LHCN-M2 (cell line): ENCODE results near the gene FXYD6. TPM values are rescaled to one million over a fixed set of nuclear protein-coding genes. Genes with fewer than 3 reads are reported as not detected.
"Not testable (repeated sequence)": the region's sequence is repeated elsewhere in the genome, so short reads cannot be mapped to it uniquely, and the experiment has no call there.

Experiments
- DNase-seq: peaks from one replicate; pipeline ENCODE4 v3.0.0-alpha.2; 2012; ENCODE audit warnings: low read depth
- polyA plus RNA-seq: library from polyadenylated mRNA; unstranded; fragments of >200 nt; gene quantifications from one replicate; pipeline ENCODE4 v1.2.1, GENCODE V29; 2012; ENCODE audit warnings: missing spikeins
- total RNA-seq: library from RNA; depleted of rRNA; stranded (reverse); fragments of >200 nt; gene quantifications from 2 replicates; pipeline ENCODE4 v1.2.3, GENCODE V29; 2014; rRNA removed

FXYD6 gene
- total RNA-seq = 0.19 and 0.34 TPM in 2 replicates
- polyA plus RNA-seq = 3.4 TPM

DNA sequence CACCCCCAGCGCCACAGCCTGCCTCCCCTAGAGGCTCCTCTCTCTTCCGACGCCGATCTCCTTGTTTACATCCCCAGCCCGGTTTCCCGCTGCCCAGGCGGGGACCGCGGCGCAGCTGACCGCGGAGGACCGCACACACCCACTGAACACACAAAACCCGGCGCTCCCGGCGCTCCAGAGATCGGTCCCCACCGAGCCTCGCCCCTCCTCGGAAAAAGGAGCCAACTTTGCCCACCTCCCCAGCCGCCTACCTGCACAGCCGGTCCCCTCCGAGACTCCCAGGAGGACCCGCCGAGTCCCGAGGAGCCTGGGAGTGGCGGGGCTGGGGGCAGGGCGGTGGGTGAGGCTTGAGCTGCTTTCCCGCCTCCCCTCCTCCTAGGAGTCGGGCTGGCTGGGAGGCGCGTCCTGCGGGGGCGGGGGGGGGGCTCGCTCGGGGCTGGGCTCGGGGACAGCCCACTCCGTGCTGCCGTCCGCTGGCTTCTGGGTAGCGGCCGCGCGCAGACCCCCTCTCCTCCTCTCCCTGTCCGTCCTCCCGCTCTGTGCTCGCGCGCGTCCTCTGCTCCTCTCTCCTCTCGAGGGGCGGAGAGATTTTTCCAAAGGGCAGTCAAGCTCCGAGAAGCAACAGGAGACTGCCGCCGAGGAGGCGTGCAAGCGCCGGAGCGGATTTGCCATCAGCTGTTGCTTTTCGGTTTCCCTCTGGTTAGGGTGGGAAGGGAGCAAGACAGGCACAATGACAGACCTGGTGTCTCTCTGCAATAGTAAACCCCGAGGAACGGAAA, at the start of gene FXYD6:
FXYD6 (minus strand) TSS at position 318 of the 779 bp plus-strand sequence. CDS start 33,882 bp downstream, outside the sequence.
- peak; percentile 22 for DNase-seq

GRCh38 chr11:117926166-117926565, 49.7 kb upstream of the FXYD6 start:
- DNase-seq = not testable (repeated sequence)

GRCh38 chr11:117925198-117925925, 48.9 kb upstream of the FXYD6 start:
- no peak for DNase-seq

DNA sequence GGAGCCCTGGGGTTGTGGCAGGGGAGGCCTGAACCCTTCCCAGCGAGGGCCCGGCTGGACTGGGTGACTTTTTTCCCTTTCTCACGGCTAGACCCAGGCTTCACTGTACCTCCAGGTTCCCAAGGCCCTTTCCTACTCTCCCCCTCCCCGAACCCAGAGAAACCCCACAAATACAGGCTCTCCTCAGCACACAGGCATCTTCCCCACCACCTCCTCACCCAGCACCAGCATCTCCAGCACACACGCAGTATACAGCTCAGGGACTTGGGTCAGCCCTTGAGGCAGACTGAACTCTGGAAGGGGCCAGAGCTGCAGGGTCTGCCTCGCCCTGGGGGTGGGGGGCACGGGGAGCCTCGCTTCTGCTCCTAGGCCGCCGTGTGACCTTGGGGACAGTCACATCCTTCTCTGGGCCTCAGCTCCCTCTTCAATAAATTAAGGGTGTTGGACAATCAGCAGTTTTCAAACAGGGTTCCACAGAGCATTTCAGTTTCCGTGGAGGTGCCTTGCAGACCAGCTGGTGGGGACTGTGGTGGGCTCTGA, 48.2 kb upstream of the FXYD6 start:
- no peak for DNase-seq

DNA sequence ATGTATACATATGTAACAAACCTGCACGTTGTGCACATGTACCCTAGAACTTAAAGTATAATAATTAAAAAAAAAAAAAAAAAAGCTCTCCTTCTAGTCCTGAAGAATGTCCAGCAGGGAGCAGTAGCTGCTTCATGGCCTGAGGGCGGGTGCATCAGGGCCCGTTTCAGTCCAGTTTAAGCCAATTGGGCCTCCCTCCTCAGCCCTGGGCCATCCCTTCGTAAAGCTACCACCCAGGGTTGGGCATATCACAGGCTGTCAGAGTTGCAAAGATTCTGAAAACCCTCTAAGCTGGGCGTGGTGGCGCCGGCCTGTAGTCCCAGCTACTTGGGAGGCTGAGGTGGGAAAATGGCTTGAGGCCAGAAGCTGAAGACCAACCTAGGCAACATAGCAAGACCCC, 47.3 kb upstream of the FXYD6 start:
- no peak for DNase-seq

- no peak for DNase-seq
Observed at GRCh38 chr11:117923275-117923674, 46.8 kb upstream of the FXYD6 start.

DNA sequence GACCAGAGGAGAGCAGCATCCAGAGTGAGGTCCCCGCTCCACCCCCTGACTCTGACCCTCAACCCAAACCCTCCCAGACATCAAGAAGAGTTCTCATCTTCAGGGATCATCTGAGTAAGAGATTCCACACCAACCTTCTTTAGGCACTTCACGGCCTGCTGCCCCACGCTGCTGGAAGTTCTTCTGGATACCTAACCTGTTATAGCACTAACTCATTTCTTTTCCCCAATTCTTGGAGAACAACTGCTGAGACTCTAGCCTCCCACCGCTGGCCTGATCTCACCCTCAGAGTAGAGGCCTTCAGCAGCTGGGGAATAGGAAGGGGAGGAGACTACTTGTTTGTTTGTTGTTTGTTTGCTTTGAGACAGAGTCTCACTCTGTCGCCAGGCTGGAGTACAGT, 45.4 kb upstream of the FXYD6 start:
- DNase-seq = no peak

DNA sequence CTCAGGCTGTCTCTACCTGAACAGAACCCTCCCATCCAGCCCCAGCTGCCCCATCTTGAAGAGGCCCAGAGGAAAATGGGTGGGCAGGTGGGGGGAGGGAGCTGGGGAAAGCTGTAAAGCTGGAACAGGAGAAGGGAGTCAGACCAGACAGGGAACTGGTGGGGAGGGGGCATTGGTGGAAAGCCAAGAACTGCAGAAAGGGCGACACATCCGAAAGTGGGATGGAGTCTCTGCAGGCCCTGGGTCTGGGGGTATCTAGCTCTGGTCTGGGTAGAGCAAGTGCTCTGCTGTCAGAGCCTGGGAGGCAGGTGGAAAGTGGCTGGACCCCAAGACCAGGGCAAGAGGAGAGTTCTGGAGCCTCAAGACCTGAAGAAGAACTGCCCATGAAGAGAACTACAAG, 45.0 kb upstream of the FXYD6 start:
- no peak for DNase-seq

- DNase-seq = no peak
Observed at GRCh38 chr11:117919781-117920221, 43.3 kb upstream of the FXYD6 start.

DNA sequence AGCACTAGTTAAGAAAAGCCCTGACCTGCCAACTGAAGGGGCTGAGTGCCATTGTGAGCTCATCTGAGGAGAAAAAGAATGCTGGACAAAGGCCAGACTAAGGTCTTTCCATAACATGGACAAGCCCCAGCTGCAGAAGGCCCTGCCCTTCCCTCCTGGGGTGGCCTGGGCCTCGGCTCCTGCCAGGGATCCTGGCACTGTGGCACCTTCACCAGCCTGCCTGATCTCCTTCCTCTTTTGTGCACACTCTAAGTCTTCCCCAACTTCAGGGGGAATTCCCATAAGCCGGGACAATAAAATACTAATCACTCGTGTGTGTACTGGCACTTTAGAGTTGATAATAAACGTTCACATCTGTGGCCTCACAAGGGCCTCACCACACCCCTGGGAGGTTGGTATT, 42.9 kb upstream of the FXYD6 start:
- DNase-seq = no peak

GRCh38 chr11:117918366-117919255, 42.2 kb upstream of the FXYD6 start:
- no peak for DNase-seq

DNA sequence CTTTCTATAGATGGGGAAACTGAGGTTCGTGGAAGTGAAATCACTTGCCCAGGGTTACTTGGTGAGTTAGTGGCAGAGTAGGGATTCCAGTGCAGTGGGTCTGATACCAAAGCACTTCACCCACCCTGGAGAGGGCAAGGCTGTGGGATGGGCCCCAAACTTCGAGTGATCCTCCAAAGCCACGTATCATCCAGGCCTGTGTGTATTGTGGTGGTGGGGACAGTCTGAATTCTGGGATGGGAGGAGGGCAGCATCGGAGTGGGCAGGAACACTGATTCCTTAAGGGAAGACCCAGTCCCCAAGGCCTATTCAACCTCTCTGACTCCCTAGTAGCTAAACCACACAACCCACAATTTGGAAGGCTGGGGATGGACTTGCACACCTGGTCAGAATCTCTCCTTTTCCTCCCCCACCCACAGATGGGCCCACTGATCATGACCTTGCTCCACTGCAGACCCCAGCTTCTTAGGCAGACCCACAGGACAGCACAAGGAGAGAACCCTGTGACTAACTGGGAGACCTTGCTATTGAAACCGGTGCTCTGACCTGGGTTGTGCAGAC, 41.2 kb upstream of the FXYD6 start:
- no peak for DNase-seq

GRCh38 chr11:117916956-117917355, 40.5 kb upstream of the FXYD6 start:
- no peak for DNase-seq

GRCh38 chr11:117915672-117916235, 39.3 kb upstream of the FXYD6 start:
- DNase-seq = no peak

GRCh38 chr11:117914991-117915618, 38.6 kb upstream of the FXYD6 start:
- DNase-seq = no peak

- no peak for DNase-seq
Observed at GRCh38 chr11:117914398-117914761, 37.9 kb upstream of the FXYD6 start.

DNA sequence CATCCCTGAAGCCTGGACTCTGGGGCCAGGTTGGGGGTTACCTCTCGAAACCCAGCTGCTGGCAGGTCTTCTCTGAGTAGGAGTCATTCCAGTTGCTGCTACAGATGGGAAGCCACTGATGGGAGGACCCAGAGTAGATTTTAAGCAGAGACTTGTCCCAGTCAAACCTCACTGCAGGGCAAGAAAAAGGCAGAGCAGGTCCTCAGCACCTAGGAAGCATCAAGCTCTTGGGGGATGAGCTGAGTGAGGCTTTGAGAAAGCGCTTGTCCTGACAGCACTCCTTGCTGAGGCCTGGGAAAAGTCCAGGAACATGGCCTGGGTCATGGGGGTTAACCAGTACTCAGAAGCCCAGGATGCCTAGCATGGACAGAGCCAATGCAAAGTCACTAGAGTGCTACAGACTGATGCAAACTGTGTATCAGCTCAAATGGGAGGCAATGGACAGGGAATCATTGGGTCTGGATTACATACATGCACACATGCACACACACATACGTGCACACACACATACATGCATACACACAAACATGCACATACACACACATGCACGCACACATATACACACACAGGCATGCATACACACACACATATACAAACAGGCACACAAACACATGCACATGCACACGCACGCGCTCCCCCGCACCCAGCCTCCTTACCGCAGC, 37.4 kb upstream of the FXYD6 start:
- DNase-seq = no peak

- DNase-seq = no peak
Observed at GRCh38 chr11:117912497-117912896, 36.0 kb upstream of the FXYD6 start.

DNA sequence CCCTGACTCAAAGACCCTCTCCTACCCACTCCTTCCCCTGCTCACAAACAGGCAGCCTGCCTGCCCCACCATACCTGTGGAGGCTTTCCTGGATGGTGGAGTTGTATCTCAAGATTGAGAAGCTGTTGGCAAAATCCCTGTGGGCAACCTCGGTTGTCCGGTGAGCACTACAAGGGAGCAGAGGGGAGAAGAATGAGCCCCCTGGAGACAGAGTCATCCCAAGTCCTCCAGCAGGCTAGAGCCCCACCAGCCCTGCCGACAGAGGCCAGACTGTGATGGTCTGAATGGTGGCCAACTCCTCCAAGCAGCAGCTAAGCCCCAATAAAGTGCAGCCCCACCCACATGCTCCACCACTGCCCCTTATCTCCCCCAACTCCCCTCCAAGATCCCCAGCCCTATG, 35.2 kb upstream of the FXYD6 start:
- DNase-seq = no peak
